ENCODE data around the gene STAT5A. TPM values are rescaled to one million over a fixed set of nuclear protein-coding genes. Genes with fewer than 3 reads are reported as not detected.

Gene STAT5A
- total RNA-seq, 1 experiment from 2014 or later, result 3.4 TPM

- DNase-seq, result no peak
- no TSS peak for BruUV-seq (replicated peaks)
- Histone ChIP-seq H3K79me2 (ENCODE audit: low read depth) (no peaks in the 10 kb centered on the region), H3K36me3 (ENCODE audit: low read depth) (peaks cover 11% of the 10 kb centered on the region; the same call in 1 of the 2 replicates), H4K20me1 (ENCODE audit: insufficient read depth) (no peaks in the 10 kb centered on the region), H3K9me2 (ENCODE audit: insufficient read depth) (no peaks in the 10 kb centered on the region), H3K4me2 (no peak overlapping the region), H2AFZ (no peak overlapping the region), H3F3A (ENCODE audit: insufficient read depth, low read depth) (peaks cover 5% of the 10 kb centered on the region; the same call in 1 of the 2 replicates), H3K27ac (0 out of 2 replicates have a peak overlapping the region, but pooled peaks have one; percentile 23), H3K4me1 (replicated peaks; ENCODE audit: insufficient read depth) (peaks cover 12% of the 10 kb centered on the region), H3K4me3 (no peak overlapping the region), H3K9me3 (ENCODE audit: insufficient read depth, low read depth) (no peaks in the 10 kb centered on the region), H3K27me3 (ENCODE audit: insufficient read depth, low read depth) (no peaks in the 10 kb centered on the region)
- POLR2A ChIA-PET (ENCODE audit: unreplicated experiment), result no interaction called here
- TF ChIP-seq, protein P1, sequence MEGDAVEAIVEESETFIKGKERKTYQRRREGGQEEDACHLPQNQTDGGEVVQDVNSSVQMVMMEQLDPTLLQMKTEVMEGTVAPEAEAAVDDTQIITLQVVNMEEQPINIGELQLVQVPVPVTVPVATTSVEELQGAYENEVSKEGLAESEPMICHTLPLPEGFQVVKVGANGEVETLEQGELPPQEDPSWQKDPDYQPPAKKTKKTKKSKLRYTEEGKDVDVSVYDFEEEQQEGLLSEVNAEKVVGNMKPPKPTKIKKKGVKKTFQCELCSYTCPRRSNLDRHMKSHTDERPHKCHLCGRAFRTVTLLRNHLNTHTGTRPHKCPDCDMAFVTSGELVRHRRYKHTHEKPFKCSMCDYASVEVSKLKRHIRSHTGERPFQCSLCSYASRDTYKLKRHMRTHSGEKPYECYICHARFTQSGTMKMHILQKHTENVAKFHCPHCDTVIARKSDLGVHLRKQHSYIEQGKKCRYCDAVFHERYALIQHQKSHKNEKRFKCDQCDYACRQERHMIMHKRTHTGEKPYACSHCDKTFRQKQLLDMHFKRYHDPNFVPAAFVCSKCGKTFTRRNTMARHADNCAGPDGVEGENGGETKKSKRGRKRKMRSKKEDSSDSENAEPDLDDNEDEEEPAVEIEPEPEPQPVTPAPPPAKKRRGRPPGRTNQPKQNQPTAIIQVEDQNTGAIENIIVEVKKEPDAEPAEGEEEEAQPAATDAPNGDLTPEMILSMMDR (conservative IDR thresholded peaks at IDR 0.05), result no peak
- no peak for TF ChIP-seq EZH2 (IDR thresholded peaks at IDR 0.05; ENCODE audit: low read depth)
- CTCF ChIA-PET, result no interaction called here
- intact Hi-C loops (cut with micrococcal nuclease; ENCODE audit: unreplicated experiment), result no loop called here
Observed at GRCh38 chr17:42341568-42341967, 53.3 kb downstream of the STAT5A start.

DNA sequence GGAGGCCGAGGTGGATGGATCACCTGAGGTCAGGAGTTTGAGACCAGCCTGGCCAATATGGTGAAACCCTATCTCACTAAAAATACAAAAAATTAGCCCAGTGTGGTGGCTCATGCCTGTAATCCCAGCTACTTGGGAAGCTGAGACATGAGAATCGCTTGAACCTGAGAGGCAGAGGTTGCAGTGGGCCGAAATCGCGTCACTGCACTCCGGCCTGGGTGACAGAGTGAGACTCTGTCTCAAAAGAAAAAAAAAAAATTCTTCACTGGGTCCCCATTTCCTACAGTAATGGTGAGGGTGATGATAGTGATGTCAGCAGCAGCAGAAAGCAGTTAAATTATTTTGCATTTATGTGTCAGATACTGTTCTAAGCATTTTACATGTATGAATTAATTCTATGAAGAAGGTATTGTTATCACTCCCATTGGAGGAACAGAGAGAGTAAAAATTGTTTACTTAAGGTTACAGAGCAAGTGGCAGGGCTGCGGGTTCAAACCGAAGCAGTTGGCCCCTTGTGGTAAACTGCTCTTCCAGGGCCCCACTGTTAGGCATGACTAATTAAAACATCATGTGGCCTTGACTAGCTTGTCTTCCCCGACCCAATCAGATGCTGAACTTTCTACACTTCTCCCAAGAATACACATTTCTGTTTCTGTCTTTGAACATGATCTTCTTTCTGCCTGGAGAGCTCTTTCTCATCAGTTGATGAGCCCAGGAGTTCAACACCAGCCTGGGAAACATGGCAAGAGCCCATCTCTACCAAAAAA is 54.1 kb downstream of the STAT5A start:
- H3K36me3 ChIP-seq (ENCODE audit: low read depth), result peaks cover 12% of the 10 kb centered on the region; the same call in 1 of the 2 replicates
- ChIA-PET CTCF (interaction anchor here (0.6 kb wide), 1 partner anchor 225 kb away, joined by 5 read pairs; no protein-coding TSS in a partner anchor), POLR2A (ENCODE audit: unreplicated experiment) (no interaction called here)
- no TSS peak for BruUV-seq (replicated peaks)
- no peaks in the 10 kb centered on the region for H4K20me1 ChIP-seq (ENCODE audit: insufficient read depth)
- no peak overlapping the region for H3K4me3 ChIP-seq
- no peaks in the 10 kb centered on the region for H3K27me3 ChIP-seq (ENCODE audit: insufficient read depth, low read depth)
- H3K27ac ChIP-seq, result no peak overlapping the region
- no peak overlapping the region for H2AFZ ChIP-seq
- TF ChIP-seq, protein P1 (conservative IDR thresholded peaks at IDR 0.05), result no peak
- TF ChIP-seq EZH2 (IDR thresholded peaks at IDR 0.05; ENCODE audit: low read depth), result no peak
- no peak overlapping the region for H3K4me2 ChIP-seq
- peaks cover 11% of the 10 kb centered on the region for H3F3A ChIP-seq (ENCODE audit: insufficient read depth, low read depth)
- H3K4me1 ChIP-seq (replicated peaks; ENCODE audit: insufficient read depth), result peaks cover 17% of the 10 kb centered on the region
- no peak for DNase-seq
- no peaks in the 10 kb centered on the region for H3K9me3 ChIP-seq (ENCODE audit: insufficient read depth, low read depth)
- intact Hi-C loops (cut with micrococcal nuclease; ENCODE audit: unreplicated experiment), result no loop called here
- H3K9me2 ChIP-seq (ENCODE audit: insufficient read depth), result no peaks in the 10 kb centered on the region
- no peaks in the 10 kb centered on the region for H3K79me2 ChIP-seq (ENCODE audit: low read depth)

- peaks cover 4% of the 10 kb centered on the region; the same call in 1 of the 2 replicates for H3K79me2 ChIP-seq (ENCODE audit: low read depth)
- DNase-seq, result no peak
- H3F3A ChIP-seq (ENCODE audit: insufficient read depth, low read depth), result peaks cover 19% of the 10 kb centered on the region
- H4K20me1 ChIP-seq (ENCODE audit: insufficient read depth), result no peaks in the 10 kb centered on the region; the same call in 1 of the 2 replicates
- H3K4me3 ChIP-seq, result no peak overlapping the region
- no peaks in the 10 kb centered on the region for H3K27me3 ChIP-seq (ENCODE audit: insufficient read depth, low read depth)
- CTCF ChIA-PET, result no interaction called here
- intact Hi-C loops (cut with micrococcal nuclease; ENCODE audit: unreplicated experiment), result loop anchor here (5.0 kb wide), 1 partner anchor 42 kb away; the partner anchor contains the start of gene STAT3
- no peaks in the 10 kb centered on the region for H3K9me3 ChIP-seq (ENCODE audit: insufficient read depth, low read depth)
- no TSS peak for BruUV-seq (replicated peaks)
- no peak overlapping the region for H2AFZ ChIP-seq
- POLR2A ChIA-PET (ENCODE audit: unreplicated experiment), result no interaction called here
- H3K27ac ChIP-seq, result no peak overlapping the region
- H3K4me2 ChIP-seq, result no peak overlapping the region
- peaks cover 12% of the 10 kb centered on the region; the same call in 1 of the 2 replicates for H3K36me3 ChIP-seq (ENCODE audit: low read depth)
- TF ChIP-seq, protein P1 (conservative IDR thresholded peaks at IDR 0.05), result no peak
- TF ChIP-seq EZH2 (IDR thresholded peaks at IDR 0.05; ENCODE audit: low read depth), result no peak
- no peaks in the 10 kb centered on the region for H3K9me2 ChIP-seq (ENCODE audit: insufficient read depth)
- peaks cover 23% of the 10 kb centered on the region for H3K4me1 ChIP-seq (replicated peaks; ENCODE audit: insufficient read depth)
Observed at GRCh38 chr17:42345396-42346073, 57.2 kb downstream of the STAT5A start.

Data from PC-9 (cell line).